Glutamatergic neuron (in vitro differentiated cells): ENCODE measurements around the gene FREM3. TPM values are rescaled to one million over a fixed set of nuclear protein-coding genes. Genes with fewer than 3 reads are reported as not detected.

Source experiments
- DNase-seq: peaks from one replicate; pipeline ENCODE4 v3.0.0; 2022
- H3K27ac Mint-ChIP-seq: one replicate; pipeline ENCODE4 v1.8.0; 2020; ENCODE audit warnings: mild to moderate bottlenecking, mixed read lengths, inconsistent platforms; ENCODE audit not compliant: unreplicated experiment
- H3K27me3 Mint-ChIP-seq: one replicate; pipeline ENCODE4 v1.8.0; 2020; ENCODE audit warnings: mild to moderate bottlenecking, moderate library complexity, mixed read lengths, inconsistent platforms; ENCODE audit not compliant: unreplicated experiment
- H3K36me3 Mint-ChIP-seq: one replicate; pipeline ENCODE4 v1.8.0; 2020; ENCODE audit warnings: mild to moderate bottlenecking, mixed read lengths, inconsistent platforms; ENCODE audit not compliant: unreplicated experiment
- H3K4me1 Mint-ChIP-seq: one replicate; pipeline ENCODE4 v1.8.0; 2020; ENCODE audit warnings: mild to moderate bottlenecking, low read depth, mixed read lengths, inconsistent platforms; ENCODE audit not compliant: unreplicated experiment
- H3K4me3 Mint-ChIP-seq: one replicate; pipeline ENCODE4 v1.8.0; 2020; ENCODE audit warnings: mild to moderate bottlenecking, mixed read lengths, inconsistent platforms; ENCODE audit not compliant: unreplicated experiment
- H3K9me3 Mint-ChIP-seq: one replicate; pipeline ENCODE4 v1.8.0; 2020; ENCODE audit warnings: mild to moderate bottlenecking, moderate library complexity, mixed read lengths, inconsistent platforms; ENCODE audit not compliant: unreplicated experiment
- total RNA-seq: library from RNA; stranded (reverse); fragmentation: NEBNext Ultra II Directional; extraction: Animal tissue kit (Norgen Biotek cat#: 25700); gene quantifications from one replicate; pipeline ENCODE4 v1.2.1, GENCODE V29; 2021; ENCODE audit not compliant: unreplicated experiment
- TF ChIP-seq, protein P1 (sequence below): fragments of 200-600 bp; sonication (generic); IDR thresholded peaks from one replicate; pipeline ENCODE4 v1.5.0; 2021; ENCODE audit not compliant: partially characterized antibody, unreplicated experiment

The FREM3 gene
- total RNA-seq, 1 donor from 2014 or later = not detected

DNA sequence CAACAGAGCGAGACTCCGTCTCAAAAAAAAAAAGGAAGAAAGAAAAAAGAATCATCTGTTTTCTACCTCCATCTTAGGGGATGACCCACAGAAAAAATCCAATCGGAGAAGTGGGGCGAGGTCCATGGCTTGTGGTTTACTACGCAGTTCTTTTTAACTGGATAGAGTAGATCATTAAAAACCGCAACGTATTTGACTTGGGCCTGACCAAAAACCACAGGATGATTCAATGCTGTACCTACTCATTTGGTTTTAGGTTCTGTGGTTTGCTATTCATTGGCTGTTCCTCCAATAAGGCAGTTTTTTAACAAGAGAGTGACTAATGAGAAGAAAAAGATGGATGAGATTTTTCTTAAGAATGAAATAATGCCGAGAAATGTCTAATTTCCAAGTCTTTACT is 83.7 kb downstream of the FREM3 start:
- Mint-ChIP-seq H3K9me3 (no peaks in the 10 kb centered on the region), H3K27ac (no peak overlapping the region), H3K4me1 (no peaks in the 10 kb centered on the region), H3K36me3 (no peaks in the 10 kb centered on the region), H3K4me3 (no peak overlapping the region), H3K27me3 (no peaks in the 10 kb centered on the region)
- TF ChIP-seq, protein P1, sequence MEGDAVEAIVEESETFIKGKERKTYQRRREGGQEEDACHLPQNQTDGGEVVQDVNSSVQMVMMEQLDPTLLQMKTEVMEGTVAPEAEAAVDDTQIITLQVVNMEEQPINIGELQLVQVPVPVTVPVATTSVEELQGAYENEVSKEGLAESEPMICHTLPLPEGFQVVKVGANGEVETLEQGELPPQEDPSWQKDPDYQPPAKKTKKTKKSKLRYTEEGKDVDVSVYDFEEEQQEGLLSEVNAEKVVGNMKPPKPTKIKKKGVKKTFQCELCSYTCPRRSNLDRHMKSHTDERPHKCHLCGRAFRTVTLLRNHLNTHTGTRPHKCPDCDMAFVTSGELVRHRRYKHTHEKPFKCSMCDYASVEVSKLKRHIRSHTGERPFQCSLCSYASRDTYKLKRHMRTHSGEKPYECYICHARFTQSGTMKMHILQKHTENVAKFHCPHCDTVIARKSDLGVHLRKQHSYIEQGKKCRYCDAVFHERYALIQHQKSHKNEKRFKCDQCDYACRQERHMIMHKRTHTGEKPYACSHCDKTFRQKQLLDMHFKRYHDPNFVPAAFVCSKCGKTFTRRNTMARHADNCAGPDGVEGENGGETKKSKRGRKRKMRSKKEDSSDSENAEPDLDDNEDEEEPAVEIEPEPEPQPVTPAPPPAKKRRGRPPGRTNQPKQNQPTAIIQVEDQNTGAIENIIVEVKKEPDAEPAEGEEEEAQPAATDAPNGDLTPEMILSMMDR = no peak
- DNase-seq = no peak

DNA sequence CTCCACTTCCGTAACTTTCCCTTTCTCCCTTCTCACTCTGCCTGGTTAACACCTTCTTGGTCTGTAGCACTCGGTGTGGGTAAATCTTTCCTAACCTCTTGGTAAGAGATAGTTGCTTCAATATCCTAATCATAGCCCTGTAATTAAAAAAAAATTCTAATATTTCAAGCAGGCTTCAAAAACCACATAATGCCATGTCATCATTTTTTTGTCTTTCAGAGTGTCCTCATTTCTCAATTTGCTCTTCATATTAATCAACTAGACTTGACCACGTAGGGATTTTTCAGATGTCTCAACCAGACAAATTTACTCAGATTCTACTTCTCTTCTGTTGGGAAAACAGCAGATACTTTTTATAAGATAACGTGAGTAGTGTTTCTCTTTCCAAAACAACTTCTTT is 91.0 kb downstream of the FREM3 start:
- DNase-seq = no peak
- Mint-ChIP-seq H3K4me3 (no peak overlapping the region), H3K4me1 (no peaks in the 10 kb centered on the region), H3K36me3 (no peaks in the 10 kb centered on the region), H3K9me3 (no peaks in the 10 kb centered on the region), H3K27ac (no peak overlapping the region), H3K27me3 (no peaks in the 10 kb centered on the region)
- TF ChIP-seq, protein P1 = no peak

DNA sequence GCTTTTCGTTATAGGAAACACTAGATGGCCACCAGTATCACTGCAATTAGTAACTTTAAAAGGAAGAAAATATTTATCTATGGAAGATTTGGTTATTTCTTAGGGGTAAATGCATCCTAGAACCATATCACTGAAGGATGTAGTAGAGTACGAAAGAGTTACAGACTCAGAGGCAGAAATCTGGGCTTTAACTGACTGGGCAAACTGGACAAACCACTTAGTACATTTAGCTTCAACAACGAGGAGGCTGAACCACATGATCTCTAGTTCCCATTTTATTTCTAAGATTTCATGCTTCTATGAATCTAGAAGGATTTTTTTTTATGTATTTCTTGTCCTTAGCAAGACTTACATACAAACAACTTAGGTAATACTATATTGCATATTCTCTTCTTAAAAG is 94.0 kb downstream of the FREM3 start:
- no peak overlapping the region for H3K4me3 Mint-ChIP-seq
- TF ChIP-seq, protein P1 = no peak
- H3K27me3 Mint-ChIP-seq = no peaks in the 10 kb centered on the region
- H3K9me3 Mint-ChIP-seq = no peaks in the 10 kb centered on the region
- H3K36me3 Mint-ChIP-seq = no peaks in the 10 kb centered on the region
- no peak for DNase-seq
- no peak overlapping the region for H3K27ac Mint-ChIP-seq
- H3K4me1 Mint-ChIP-seq = no peaks in the 10 kb centered on the region

DNA sequence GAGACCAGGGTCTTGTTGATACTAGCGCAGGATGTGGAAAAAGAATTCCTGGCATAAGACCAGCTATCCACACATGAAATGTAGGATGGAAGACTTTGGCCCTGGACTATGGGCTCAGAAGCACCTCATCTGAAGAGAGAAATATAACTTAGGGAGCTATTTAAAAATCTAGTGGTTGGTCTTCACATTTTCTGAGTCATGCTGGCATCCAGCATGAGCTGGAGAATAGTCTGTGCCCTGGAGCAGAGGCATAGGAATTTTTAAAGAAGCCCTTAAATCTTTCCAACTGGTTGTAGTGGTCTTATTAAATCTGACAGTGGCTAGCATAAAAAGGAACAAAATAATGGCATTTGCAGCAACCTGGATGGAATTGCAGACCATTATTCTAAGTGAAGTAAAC is 100.6 kb downstream of the FREM3 start:
- DNase-seq = no peak
- TF ChIP-seq, protein P1 = no peak
- Mint-ChIP-seq H3K4me1 (no peaks in the 10 kb centered on the region), H3K27ac (no peak overlapping the region), H3K9me3 (no peaks in the 10 kb centered on the region), H3K27me3 (peaks cover 2% of the 10 kb centered on the region), H3K36me3 (no peaks in the 10 kb centered on the region), H3K4me3 (no peak overlapping the region)

DNA sequence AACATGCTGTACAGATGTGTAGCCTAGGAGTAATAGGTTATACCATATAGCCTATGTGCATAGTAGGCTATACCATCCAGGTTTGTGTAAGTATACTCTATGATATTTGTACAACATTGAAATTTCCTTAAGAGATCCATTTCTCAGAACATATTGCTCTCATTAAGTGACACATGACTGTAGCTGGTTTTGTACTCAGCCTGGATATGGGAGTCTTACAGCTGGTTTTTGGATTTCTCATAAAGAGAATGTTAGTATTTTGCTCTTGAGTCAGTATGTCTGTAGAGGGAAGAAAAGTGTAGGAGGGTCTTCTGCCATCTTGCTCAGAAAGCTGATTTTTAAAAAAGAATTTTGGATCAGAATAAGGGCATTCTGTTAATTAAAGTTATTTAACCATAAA is 101.7 kb downstream of the FREM3 start:
- H3K27me3 Mint-ChIP-seq = peaks cover 3% of the 10 kb centered on the region
- DNase-seq = no peak
- peaks cover 3% of the 10 kb centered on the region for H3K9me3 Mint-ChIP-seq
- H3K4me3 Mint-ChIP-seq = no peak overlapping the region
- H3K36me3 Mint-ChIP-seq = peaks cover 5% of the 10 kb centered on the region
- no peaks in the 10 kb centered on the region for H3K4me1 Mint-ChIP-seq
- no peak overlapping the region for H3K27ac Mint-ChIP-seq
- TF ChIP-seq, protein P1 = no peak
